Cardiac muscle cell (in vitro differentiated cells and primary cell): ENCODE measurements around the gene MRTFB. TPM values are rescaled to one million over a fixed set of nuclear protein-coding genes. Genes with fewer than 3 reads are reported as not detected.
A peak's percentile ranks its signal among the peaks of the same experiment; 100 is the strongest.

ENCODE experiments used
- DNase-seq, 2 donors: peaks; one replicate each; pipeline versions ENCODE4 v3.0.0 to v3.0.0-alpha.2; 2010 to 2017; ENCODE audit warnings: low read depth in 1 of 2, low spot score in 1 of 2
- H3K27ac ChIP-seq: fragments of 200-600 bp; sonication (generic); 2 replicates; pipeline ENCODE4 v1.5.1; 2016
- H3K27me3 ChIP-seq: fragments of 200-600 bp; sonication (generic); 2 replicates; pipeline ENCODE4 v1.6.0; 2016; ENCODE audit warnings: control low read depth
- H3K36me3 ChIP-seq: fragments of 200-600 bp; sonication (generic); 2 replicates; pipeline ENCODE4 v1.5.1; 2016; ENCODE audit warnings: control low read depth
- H3K4me1 ChIP-seq: fragments of 200-600 bp; sonication (generic); 2 replicates; pipeline ENCODE4 v1.8.1; 2017; ENCODE audit warnings: low read depth, mild to moderate bottlenecking, mixed run types
- H3K4me3 ChIP-seq: fragments of 200-600 bp; sonication (generic); 2 replicates; pipeline ENCODE4 v1.5.1; 2016; ENCODE audit warnings: mild to moderate bottlenecking
- H3K9me3 ChIP-seq: fragments of 200-600 bp; sonication (generic); 2 replicates; pipeline ENCODE4 v1.5.1; 2017; ENCODE audit warnings: low read depth, mild to moderate bottlenecking, control low read depth
- CTCF ChIP-seq: IDR thresholded peaks from 2 replicates; pipeline ENCODE4 v1.5.1; 2012; ENCODE audit warnings: low read depth, mild to moderate bottlenecking, low read length
- polyA plus RNA-seq: library from polyadenylated mRNA; unstranded; fragments of >200 nt; fragmentation: Nextera tagmentation; extraction: Ambion mirVana; gene quantifications from 2 replicates; pipeline ENCODE4 v1.2.1, GENCODE V29; 2016
- total RNA-seq: library from RNA; depleted of rRNA; stranded (reverse); fragments of >200 nt; gene quantifications from 2 replicates; pipeline ENCODE4 v1.2.3, GENCODE V29; 2016

The MRTFB gene
- total and polyA plus RNA-seq, 2 experiments from 2014 or later, result 9.4 to 27.9 TPM

GRCh38 chr16:14232106-14232864 lies 161.2 kb downstream of the MRTFB start:
- Histone ChIP-seq H3K27me3 (no peaks in the 10 kb centered on the region), H3K4me3 (no peak overlapping the region), H3K4me1 (no peaks in the 10 kb centered on the region), H3K27ac (no peak overlapping the region), H3K9me3 (no peaks in the 10 kb centered on the region), H3K36me3 (peaks cover 26% of the 10 kb centered on the region)
- no peak for DNase-seq
- TF ChIP-seq CTCF, result no peak

GRCh38 chr16:14236401-14236800 lies 165.3 kb downstream of the MRTFB start:
- Histone ChIP-seq H3K36me3 (peaks cover 43% of the 10 kb centered on the region), H3K9me3 (no peaks in the 10 kb centered on the region), H3K4me3 (no peak overlapping the region), H3K4me1 (peaks cover 4% of the 10 kb centered on the region), H3K27ac (no peak overlapping the region), H3K27me3 (no peaks in the 10 kb centered on the region)
- no peak for TF ChIP-seq CTCF
- no peak for DNase-seq

GRCh38 chr16:14238756-14239155 lies 167.6 kb downstream of the MRTFB start:
- H3K27me3 ChIP-seq, result no peaks in the 10 kb centered on the region
- no peak overlapping the region for H3K27ac ChIP-seq
- no peak overlapping the region for H3K4me3 ChIP-seq
- no peak for DNase-seq
- H3K9me3 ChIP-seq, result no peaks in the 10 kb centered on the region
- peaks cover 14% of the 10 kb centered on the region for H3K4me1 ChIP-seq
- no peak for TF ChIP-seq CTCF
- H3K36me3 ChIP-seq, result peaks cover 48% of the 10 kb centered on the region

- Histone ChIP-seq H3K4me3 (no peak overlapping the region), H3K4me1 (peaks cover 14% of the 10 kb centered on the region), H3K27ac (peak overlapping the region; percentile 77), H3K36me3 (peaks cover 44% of the 10 kb centered on the region), H3K27me3 (no peaks in the 10 kb centered on the region), H3K9me3 (no peaks in the 10 kb centered on the region)
- no peak for DNase-seq
- no peak for TF ChIP-seq CTCF
Measured at GRCh38 chr16:14239791-14240190, 168.7 kb downstream of the MRTFB start.

- H3K9me3 ChIP-seq, result no peaks in the 10 kb centered on the region
- peak; percentile 17 to 21 for DNase-seq
- H3K36me3 ChIP-seq, result peaks cover 39% of the 10 kb centered on the region
- peaks cover 14% of the 10 kb centered on the region for H3K4me1 ChIP-seq
- H3K27ac ChIP-seq, result peak overlapping the region; percentile 77
- TF ChIP-seq CTCF, result no peak
- no peak overlapping the region for H3K4me3 ChIP-seq
- no peaks in the 10 kb centered on the region for H3K27me3 ChIP-seq
Measured at GRCh38 chr16:14240219-14240843, 169.2 kb downstream of the MRTFB start.
